IgD-negative memory B cell (primary cell): Measurements from ENCODE around the gene KCNK1. TPM values are rescaled to one million over a fixed set of nuclear protein-coding genes. Genes with fewer than 3 reads are reported as not detected.

Source experiments
- H3K27ac Mint-ChIP-seq, 3 donors: one replicate each; pipeline ENCODE4 v1.8.0; 2020 to 2022; ENCODE audit warnings: mild to moderate bottlenecking in 3 of 3, mixed read lengths in 3 of 3, moderate library complexity in 1 of 3
- H3K27me3 Mint-ChIP-seq: one replicate; pipeline ENCODE4 v1.8.0; 2021; ENCODE audit warnings: mixed read lengths
- H3K36me3 Mint-ChIP-seq: one replicate; pipeline ENCODE4 v1.8.0; 2020; ENCODE audit warnings: mild to moderate bottlenecking, mixed read lengths
- H3K4me1 Mint-ChIP-seq, 3 donors: one replicate each; pipeline ENCODE4 v1.8.0; 2020 to 2022; ENCODE audit warnings: mixed read lengths in 3 of 3, mild to moderate bottlenecking in 1 of 3
- H3K4me3 Mint-ChIP-seq, 4 donors: one replicate each; pipeline ENCODE4 v1.8.0; 2020 to 2022; ENCODE audit warnings: mild to moderate bottlenecking in 4 of 4, mixed read lengths in 4 of 4, moderate library complexity in 3 of 4
- H3K9me3 Mint-ChIP-seq, 3 donors: one replicate each; pipeline ENCODE4 v1.8.0; 2020 to 2021; ENCODE audit warnings: mixed read lengths in 3 of 3, mild to moderate bottlenecking in 1 of 3
- polyA plus RNA-seq: library from polyadenylated mRNA; unstranded; fragments of 300-500 nt; fragmentation: Illumina TruSeq; gene quantifications from one replicate; pipeline ENCODE4 v1.2.3, GENCODE V29; 2021

Gene KCNK1
- polyA plus RNA-seq, 1 donor from 2014 or later, result not detected

DNA sequence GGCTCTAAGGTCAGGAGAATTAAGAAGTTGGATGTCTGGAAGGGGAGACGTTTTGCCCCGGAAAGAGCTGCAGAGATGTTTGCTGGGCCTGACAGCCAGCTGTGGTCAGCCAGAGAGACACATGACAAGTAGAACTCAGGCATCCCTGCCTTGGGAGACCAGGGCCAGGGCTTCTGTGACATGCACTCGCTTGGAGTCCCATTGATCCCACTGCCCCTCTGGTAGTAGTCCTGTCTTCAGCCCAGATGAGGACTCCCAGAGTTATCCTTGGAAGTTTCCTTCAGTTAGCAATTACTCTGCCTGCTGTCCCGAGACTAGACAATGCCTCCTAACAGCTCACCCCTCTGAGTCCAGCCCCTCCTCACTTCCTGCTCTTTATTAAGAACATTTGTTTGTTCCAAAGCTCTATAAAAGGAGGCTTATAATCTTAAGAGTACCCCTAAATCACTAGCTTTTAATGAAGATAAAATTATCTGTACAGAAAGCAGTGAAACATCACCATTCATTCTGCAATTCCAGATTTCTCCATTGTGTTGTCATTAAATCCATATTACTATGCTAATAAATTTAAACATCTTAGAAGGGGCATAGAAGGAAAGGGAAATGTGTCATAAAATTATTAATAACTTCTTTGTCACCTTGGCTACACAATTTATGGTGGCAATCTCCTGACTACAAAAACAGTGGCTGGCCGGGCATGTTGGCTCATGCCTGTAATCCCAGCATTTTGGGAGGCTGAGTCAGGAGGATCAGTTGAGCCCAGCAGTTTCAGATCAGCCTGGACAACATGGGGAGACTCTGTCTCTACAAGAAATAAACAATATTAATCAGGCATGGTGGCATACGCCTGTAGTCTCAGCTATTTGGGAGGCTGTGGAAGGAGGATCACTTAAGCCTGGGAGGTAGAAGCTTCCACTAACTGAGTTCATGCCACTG, 94.2 kb downstream of the KCNK1 start:
- H3K27ac Mint-ChIP-seq, result no peak overlapping the region
- H3K27me3 Mint-ChIP-seq, result peaks cover 1% of the 10 kb centered on the region
- no peaks in the 10 kb centered on the region for H3K4me1 Mint-ChIP-seq
- no peak overlapping the region for H3K4me3 Mint-ChIP-seq
- peaks cover 0 to 9% (median 9%) of the 10 kb centered on the region in 3 donors for H3K9me3 Mint-ChIP-seq
- H3K36me3 Mint-ChIP-seq, result no peaks in the 10 kb centered on the region

DNA sequence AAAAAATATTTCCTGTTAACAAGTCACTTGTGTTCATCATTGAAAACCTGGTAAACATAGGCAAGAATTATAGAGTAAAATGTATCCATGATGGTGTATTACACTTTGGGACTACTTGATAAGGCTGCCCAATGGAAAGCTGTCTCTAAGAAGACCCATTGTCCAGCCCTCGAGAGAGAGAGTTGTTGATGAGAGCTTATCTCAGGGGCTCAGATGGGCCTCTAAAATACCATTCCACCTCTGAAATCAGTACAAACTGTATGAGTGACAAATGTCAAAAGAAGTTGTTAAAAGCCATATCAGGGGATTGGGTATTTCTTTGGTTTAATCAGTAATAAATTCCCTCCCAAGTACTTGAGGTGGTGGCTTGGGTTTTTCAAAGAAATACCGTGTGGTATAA, 96.1 kb downstream of the KCNK1 start:
- Mint-ChIP-seq H3K9me3 (peaks cover 0 to 9% (median 9%) of the 10 kb centered on the region in 3 donors), H3K27me3 (peaks cover 1% of the 10 kb centered on the region), H3K4me3 (no peak overlapping the region), H3K36me3 (no peaks in the 10 kb centered on the region), H3K27ac (no peak overlapping the region), H3K4me1 (no peaks in the 10 kb centered on the region)

DNA sequence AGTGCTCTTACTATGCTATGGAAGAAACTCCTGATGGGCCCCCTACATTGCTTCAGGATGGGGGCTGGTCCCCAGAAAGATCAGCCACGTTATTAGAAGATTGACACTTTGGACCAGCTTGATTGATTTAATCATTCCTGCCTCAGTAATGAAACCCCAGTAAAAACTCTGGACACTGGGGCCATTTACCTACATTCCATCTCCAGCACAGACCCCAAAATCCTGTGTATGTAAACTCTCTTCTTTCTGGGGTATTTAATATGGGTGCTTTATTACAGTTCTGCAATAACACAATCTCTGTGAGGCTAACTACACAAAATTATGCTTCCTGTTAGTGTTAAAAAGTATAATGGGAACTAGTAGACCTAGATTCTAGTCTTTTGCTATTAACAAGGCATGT, 96.6 kb downstream of the KCNK1 start:
- Mint-ChIP-seq H3K9me3 (peaks cover 0 to 9% (median 9%) of the 10 kb centered on the region in 3 donors), H3K4me1 (no peaks in the 10 kb centered on the region), H3K27ac (no peak overlapping the region), H3K27me3 (peaks cover 1% of the 10 kb centered on the region), H3K4me3 (no peak overlapping the region), H3K36me3 (no peaks in the 10 kb centered on the region)

DNA sequence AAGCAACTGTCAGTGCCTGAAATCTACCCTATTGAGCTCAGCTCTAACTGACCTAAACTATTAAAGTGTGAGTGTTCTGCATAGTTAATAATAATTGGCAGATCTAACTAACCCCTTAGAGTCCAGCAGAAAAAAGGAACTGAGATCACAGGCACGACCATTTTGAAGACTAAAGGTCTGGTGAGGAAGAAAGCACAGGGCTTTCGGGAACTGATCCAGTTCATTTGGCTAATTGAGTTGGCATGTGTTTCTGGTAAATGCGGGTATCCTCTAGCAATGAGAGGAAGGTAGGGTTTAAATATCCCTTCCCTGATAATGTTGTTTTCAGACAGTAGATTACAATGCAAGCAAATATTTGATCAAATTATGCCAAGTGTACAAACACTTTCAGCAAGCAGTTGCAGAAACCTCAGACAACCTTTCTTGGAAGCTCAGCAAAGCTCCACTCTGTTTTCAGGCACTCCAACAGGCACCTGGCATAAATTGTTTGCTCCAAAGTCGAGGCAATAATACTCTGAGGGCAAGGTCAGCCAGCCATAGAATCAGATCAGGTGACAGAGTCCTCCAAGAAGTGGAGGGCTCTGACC, 100.8 kb downstream of the KCNK1 start:
- Mint-ChIP-seq H3K27ac (no peak overlapping the region), H3K9me3 (peaks cover 0 to 7% (median 7%) of the 10 kb centered on the region in 3 donors), H3K4me3 (no peak overlapping the region), H3K36me3 (no peaks in the 10 kb centered on the region), H3K27me3 (no peaks in the 10 kb centered on the region), H3K4me1 (no peaks in the 10 kb centered on the region)

DNA sequence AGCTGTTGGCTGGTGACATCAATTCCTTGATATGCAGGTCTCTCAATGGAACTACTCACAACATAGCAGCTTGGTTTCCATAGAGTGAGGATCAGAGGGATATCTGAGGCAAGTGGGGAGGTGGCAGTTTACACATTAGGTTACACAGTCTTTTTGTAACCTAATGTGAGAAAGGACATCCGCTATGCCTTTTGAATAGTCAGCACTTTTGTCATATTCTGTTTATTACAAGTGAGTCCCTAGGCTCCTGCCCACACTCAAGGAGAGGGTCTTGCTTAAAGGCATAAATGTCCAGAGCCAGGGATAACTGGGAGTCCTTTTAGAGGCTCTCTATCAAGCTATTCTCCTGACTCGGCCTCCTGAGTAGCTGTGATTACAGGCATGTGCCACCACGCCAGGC, 104.2 kb downstream of the KCNK1 start:
- H3K4me3 Mint-ChIP-seq, result no peak overlapping the region
- no peaks in the 10 kb centered on the region for H3K27me3 Mint-ChIP-seq
- H3K27ac Mint-ChIP-seq, result no peak overlapping the region
- H3K36me3 Mint-ChIP-seq, result no peaks in the 10 kb centered on the region
- no peaks in the 10 kb centered on the region for H3K4me1 Mint-ChIP-seq
- peaks cover 2 to 4% (median 3%) of the 10 kb centered on the region in 3 donors for H3K9me3 Mint-ChIP-seq

DNA sequence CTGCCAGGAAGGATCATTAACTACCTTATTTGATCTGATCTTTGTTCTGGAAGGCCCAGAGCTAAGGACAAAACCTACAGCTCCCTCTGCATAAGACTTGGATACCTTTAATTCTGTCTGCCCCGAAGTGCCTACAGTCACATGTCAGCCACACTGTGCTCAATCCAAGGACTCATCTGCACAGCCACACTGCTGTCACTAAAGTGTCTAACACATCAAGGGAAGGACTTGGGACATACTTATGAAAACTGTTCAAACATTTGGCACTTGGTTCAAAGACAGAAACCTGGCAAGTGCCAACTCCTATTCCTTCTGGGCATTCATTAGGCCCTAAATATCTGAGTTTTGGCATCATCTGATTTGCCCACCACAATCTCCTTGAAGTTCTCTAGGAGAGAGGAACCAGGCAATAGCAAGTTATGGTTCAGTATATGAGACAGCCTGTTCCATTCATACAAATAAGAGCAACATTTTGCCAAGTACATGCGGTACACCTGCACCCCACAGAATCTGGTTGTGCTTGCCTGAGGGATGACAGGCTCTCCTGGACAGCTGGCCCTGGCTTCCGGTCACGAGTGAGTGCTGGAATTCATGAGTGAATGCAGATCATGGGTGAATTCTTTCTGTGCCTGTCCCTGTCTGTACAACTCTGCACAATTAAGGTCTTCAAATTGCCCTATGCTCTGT, 105.9 kb downstream of the KCNK1 start:
- Mint-ChIP-seq H3K4me3 (no peak overlapping the region), H3K4me1 (no peaks in the 10 kb centered on the region), H3K27ac (no peak overlapping the region), H3K9me3 (peaks cover 2 to 4% (median 3%) of the 10 kb centered on the region in 3 donors), H3K36me3 (no peaks in the 10 kb centered on the region), H3K27me3 (no peaks in the 10 kb centered on the region)

DNA sequence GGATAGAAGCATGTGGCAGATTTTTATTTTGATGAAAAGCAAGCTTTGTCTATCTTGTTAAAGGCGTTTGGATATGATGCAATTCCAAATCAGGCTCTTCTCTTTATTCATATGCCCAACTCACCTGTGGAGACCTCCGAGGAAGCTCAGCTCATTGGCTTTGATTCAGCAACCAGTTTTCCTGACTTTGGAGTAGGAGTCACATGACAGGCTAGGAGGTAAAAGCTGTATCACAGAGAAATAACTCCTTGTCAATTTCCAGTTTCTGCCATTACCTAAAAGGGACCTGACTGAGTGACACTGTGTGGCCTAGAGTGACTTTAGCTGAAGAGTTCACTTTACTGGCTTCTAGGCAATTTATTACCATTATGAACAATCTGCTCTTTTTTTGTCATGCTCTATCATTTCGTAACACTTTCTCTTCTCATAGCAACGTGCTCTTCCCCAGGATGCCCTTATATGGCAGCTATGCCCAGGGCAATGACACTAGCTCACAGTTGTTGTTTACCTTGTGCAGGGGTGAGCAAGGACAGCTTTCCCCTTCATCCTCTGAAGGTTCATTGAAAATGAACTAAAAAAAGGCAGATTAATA, 107.2 kb downstream of the KCNK1 start:
- Mint-ChIP-seq H3K4me3 (no peak overlapping the region), H3K27ac (no peak overlapping the region), H3K27me3 (no peaks in the 10 kb centered on the region), H3K9me3 (peaks cover 2 to 4% (median 3%) of the 10 kb centered on the region in 3 donors), H3K4me1 (no peaks in the 10 kb centered on the region), H3K36me3 (no peaks in the 10 kb centered on the region)
